BE2C (cell line): ENCODE measurements around the gene PLTP.
A peak's percentile ranks its signal among the peaks of the same experiment; 100 is the strongest.

Experiments used
- DNase-seq: peaks from one replicate; pipeline ENCODE4 v3.0.0-alpha.2; 2020
- H3K27me3 ChIP-seq: fragments of 250-450 bp; sonication (Bioruptor Pico); 2 replicates; pipeline ENCODE4 v1.5.1; 2020; ENCODE audit warnings: mild to moderate bottlenecking
- H3K36me3 ChIP-seq: fragments of 250-450 bp; sonication (Bioruptor Pico); 2 replicates; pipeline ENCODE4 v1.5.1; 2020; ENCODE audit warnings: mild to moderate bottlenecking
- H3K4me1 ChIP-seq: fragments of 250-450 bp; sonication (Bioruptor Pico); 2 replicates; pipeline ENCODE4 v1.5.1; 2020
- H3K4me3 ChIP-seq: 2 replicates; pipeline ENCODE4 v1.5.1; 2011; ENCODE audit warnings: low read depth, low read length
- H3K9me3 ChIP-seq: fragments of 250-450 bp; sonication (Bioruptor Pico); 2 replicates; pipeline ENCODE4 v1.5.1; 2020
- CTCF ChIP-seq: IDR thresholded peaks from 2 replicates; pipeline ENCODE4 v1.5.1; 2012; ENCODE audit warnings: mild to moderate bottlenecking, low read depth, low read length

Gene PLTP

GRCh38 chr20:45893831-45894230, 18.1 kb downstream of the PLTP start:
- Histone ChIP-seq H3K36me3 (peaks cover 28% of the 10 kb centered on the region), H3K4me1 (no peaks in the 10 kb centered on the region), H3K4me3 (no peak overlapping the region), H3K27me3 (no peaks in the 10 kb centered on the region), H3K9me3 (no peaks in the 10 kb centered on the region)
- no peak for TF ChIP-seq CTCF
- DNase-seq, result no peak

DNA sequence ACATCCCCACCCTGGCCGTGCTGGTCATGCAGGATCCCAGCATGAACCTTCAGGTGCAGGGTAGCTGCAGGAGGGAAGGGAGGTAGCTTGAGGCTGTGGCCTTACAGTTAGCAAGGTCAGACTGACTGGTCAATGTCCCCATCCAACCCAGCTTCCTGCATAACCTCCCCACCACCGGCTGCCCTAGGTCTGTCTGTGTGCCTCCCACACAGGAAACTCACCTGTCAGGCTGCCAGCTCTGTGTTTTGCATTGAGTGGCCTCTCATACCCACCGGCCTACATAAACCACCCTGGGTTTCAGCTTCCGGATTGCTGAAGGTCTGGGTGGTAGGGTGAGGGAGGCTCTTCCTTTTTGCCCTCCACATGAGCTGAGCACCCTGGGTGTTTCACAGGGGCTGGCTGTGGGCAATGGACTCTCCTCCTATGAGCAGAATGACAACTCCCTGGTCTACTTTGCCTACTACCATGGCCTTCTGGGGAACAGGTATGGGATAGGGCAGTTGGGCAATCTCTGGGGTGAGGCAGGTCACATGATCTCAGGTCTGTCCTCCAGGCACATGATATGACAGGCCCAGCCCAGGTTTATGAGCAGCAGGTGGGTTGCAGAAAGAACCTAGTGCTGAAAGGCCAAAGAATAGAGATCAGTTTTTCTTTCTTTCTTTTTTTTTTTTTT, 19.0 kb downstream of the PLTP start:
- Histone ChIP-seq H3K4me1 (no peaks in the 10 kb centered on the region), H3K36me3 (peaks cover 30% of the 10 kb centered on the region), H3K9me3 (no peaks in the 10 kb centered on the region), H3K4me3 (no peak overlapping the region), H3K27me3 (no peaks in the 10 kb centered on the region)
- DNase-seq, result no peak
- TF ChIP-seq CTCF, result no peak

- TF ChIP-seq CTCF, result no peak; the same call in 1 of the 2 replicates
- H3K9me3 ChIP-seq, result no peaks in the 10 kb centered on the region
- no peaks in the 10 kb centered on the region for H3K4me1 ChIP-seq
- peaks cover 30% of the 10 kb centered on the region for H3K36me3 ChIP-seq
- H3K27me3 ChIP-seq, result no peaks in the 10 kb centered on the region
- peak overlapping the region; percentile 83 for H3K4me3 ChIP-seq
- no peak for DNase-seq
Measured at GRCh38 chr20:45892049-45892825, 19.7 kb downstream of the PLTP start.

GRCh38 chr20:45890985-45891983, 20.7 kb downstream of the PLTP start, which contains the start of the genes CTSA and NEURL2:
TSS of gene CTSA (plus strand) at chr20:45891335. CDS start at chr20:45891569, 234 bp downstream.
TSS of gene NEURL2 (minus strand) at chr20:45891208. CDS start at chr20:45890991, 217 bp downstream.
- Histone ChIP-seq H3K27me3 (no peaks in the 10 kb centered on the region), H3K36me3 (peaks cover 20% of the 10 kb centered on the region), H3K9me3 (no peaks in the 10 kb centered on the region), H3K4me3 (peak within 1 kb of the TSS; percentile 83), H3K4me1 (no peaks in the 10 kb centered on the region)
- no peak for TF ChIP-seq CTCF
- peak; percentile 94 for DNase-seq

DNA sequence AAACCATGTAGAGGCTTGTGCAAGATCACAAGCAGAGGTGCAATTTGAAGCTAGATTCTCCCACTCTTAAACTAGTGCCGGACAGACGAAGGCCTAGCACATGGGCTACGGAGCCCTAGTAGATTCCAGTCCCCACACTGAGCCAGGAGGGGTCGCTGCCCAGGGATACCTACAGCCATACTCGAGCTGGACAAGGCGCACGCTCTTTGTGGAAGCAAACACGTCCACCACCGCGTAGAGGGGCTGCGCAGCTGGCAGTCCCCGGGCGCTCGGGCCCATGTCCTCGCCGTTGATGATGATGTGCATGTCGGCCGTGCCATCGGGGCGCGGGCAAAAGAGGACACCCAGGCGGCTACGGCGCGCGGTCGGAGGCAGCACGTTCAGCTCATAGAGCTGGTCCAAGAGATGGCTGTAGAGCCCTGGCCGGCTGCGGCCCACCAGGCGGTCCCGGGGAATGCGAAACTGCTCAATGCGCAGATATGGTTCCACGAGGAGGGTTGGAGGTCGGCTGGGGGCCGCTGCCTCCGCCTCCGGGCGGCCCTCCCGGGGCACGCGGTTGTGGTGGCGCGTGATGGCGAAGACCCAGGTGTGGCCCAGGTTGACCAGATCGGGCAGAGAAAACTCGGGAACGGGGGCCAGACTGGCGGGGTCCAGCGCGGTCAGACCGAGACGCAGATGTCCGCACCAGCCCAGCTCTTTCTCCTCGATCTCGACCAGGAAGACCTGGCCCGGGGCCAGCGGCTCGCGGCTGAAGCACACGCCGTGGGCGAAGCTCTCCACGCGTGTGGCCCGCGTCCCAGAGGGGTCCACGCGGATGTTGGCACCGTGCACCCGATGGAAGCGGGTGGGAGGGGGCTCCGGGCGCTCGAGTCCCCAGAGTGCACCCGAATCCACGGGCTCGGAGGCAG, 21.6 kb downstream of the PLTP start:
- Histone ChIP-seq H3K4me3 (peak overlapping the region; percentile 83), H3K4me1 (no peaks in the 10 kb centered on the region), H3K9me3 (no peaks in the 10 kb centered on the region), H3K36me3 (peaks cover 12% of the 10 kb centered on the region), H3K27me3 (no peaks in the 10 kb centered on the region)
- TF ChIP-seq CTCF, result peak; percentile 85
- peak; percentile 92 for DNase-seq
